ENCODE measurements around the gene RNASEH2B. TPM values are rescaled to one million over a fixed set of nuclear protein-coding genes. Genes with fewer than 3 reads are reported as not detected.
A peak's percentile ranks its signal among the peaks of the same experiment; 100 is the strongest.

The RNASEH2B gene
- total and polyA plus RNA-seq, 9 of the 15 experiments (the other 6 are each of a cell fraction or from before 2014, with no cell fraction given) = 26.3 to 109 (median 62.5) TPM

GRCh38 chr13:50892210-50892944, 17.2 kb upstream of the RNASEH2B start:
- intact Hi-C loops (cut with micrococcal nuclease) (no loop called here), in situ Hi-C loops (cut with MboI) (no loop called here)
- BruUV-seq (replicated peaks) = no TSS peak
- H3K9ac ChIP-seq (ENCODE audit: insufficient read depth in 1 of 2, low read depth in 2 of 2, low read length in 2 of 2) = no peak overlapping the region
- 3% methylated on average over 4 of the region's 7 CpGs for WGBS (ENCODE audit: insufficient coverage, low coverage, missing lambda C conversion rate)
- no peak for TF ChIP-seq NFIC (IDR thresholded peaks at IDR 0.05)
- TF ChIP-seq YY1 (IDR thresholded peaks at IDR 0.05; ENCODE audit: borderline replicate concordance in 1 of 3, control insufficient read depth in 1 of 3, extremely low read depth in 1 of 3, insufficient read depth in 3 of 3, insufficient read length in 1 of 3, insufficient replicate concordance in 2 of 3, low read depth in 1 of 3, low read length in 2 of 3) = peak in 1 of 3 experiments; percentile 41
- H3K4me2 ChIP-seq (ENCODE audit: insufficient read depth, low read length) = no peak overlapping the region
- no peaks in the 10 kb centered on the region for H3K27me3 ChIP-seq (ENCODE audit: control insufficient read depth in 2 of 2, insufficient read depth in 2 of 2, low read length in 2 of 2)
- no peaks in the 10 kb centered on the region for H3K9me3 ChIP-seq (replicated peaks; ENCODE audit: control insufficient read depth, insufficient read depth, low read depth, low read length)
- FAIRE-seq (no peak), DNase-seq (ENCODE audit: extremely low read depth in 1 of 4, low spot score in 3 of 4) (no peak), ATAC-seq (no peak)
- CTCF ChIA-PET (ENCODE audit: low intra/inter-chr PET ratio) = no interaction called here
- no peak overlapping the region for H3K27ac ChIP-seq (ENCODE audit: extremely low read depth, low read depth, low read length)
- H3K9me1 ChIP-seq (ENCODE audit: control insufficient read depth, insufficient read depth, low read length) = no peaks in the 10 kb centered on the region
- no peak overlapping the region for H2AFZ ChIP-seq (ENCODE audit: low read depth, low read length)
- no peaks in the 10 kb centered on the region for H3K36me3 ChIP-seq (ENCODE audit: control insufficient read depth, insufficient read depth, low read length)
- H3K79me2 ChIP-seq (ENCODE audit: control insufficient read depth, insufficient read depth, low read length) = no peaks in the 10 kb centered on the region
- no peaks in the 10 kb centered on the region for H3K4me1 ChIP-seq (replicated peaks in 1 of 2; ENCODE audit: control insufficient read depth in 2 of 2, insufficient read depth in 2 of 2, low read length in 2 of 2)
- POLR2A ChIA-PET = interaction anchor here (0.5 kb wide), 1 partner anchor 767 kb away, joined by 5 read pairs; no protein-coding TSS in a partner anchor
- no peak overlapping the region for H3K4me3 ChIP-seq
- no peaks in the 10 kb centered on the region for H4K20me1 ChIP-seq (replicated peaks; ENCODE audit: control insufficient read depth, insufficient read depth, low read length)

- H3K79me2 ChIP-seq (ENCODE audit: control insufficient read depth, insufficient read depth, low read length) = no peaks in the 10 kb centered on the region
- ChIA-PET POLR2A (no interaction called here), CTCF (ENCODE audit: low intra/inter-chr PET ratio) (no interaction called here)
- WGBS (ENCODE audit: insufficient coverage, low coverage, missing lambda C conversion rate) = 9% methylated on average over 4 of the region's 4 CpGs
- H2AFZ ChIP-seq (ENCODE audit: low read depth, low read length) = no peak overlapping the region
- no peaks in the 10 kb centered on the region for H3K4me1 ChIP-seq (replicated peaks in 1 of 2; ENCODE audit: control insufficient read depth in 2 of 2, insufficient read depth in 2 of 2, low read length in 2 of 2)
- no TSS peak for BruUV-seq (replicated peaks)
- intact Hi-C loops (cut with micrococcal nuclease) (no loop called here), in situ Hi-C loops (cut with MboI) (no loop called here)
- H3K9me3 ChIP-seq (replicated peaks; ENCODE audit: control insufficient read depth, insufficient read depth, low read depth, low read length) = no peaks in the 10 kb centered on the region
- no peaks in the 10 kb centered on the region for H3K9me1 ChIP-seq (ENCODE audit: control insufficient read depth, insufficient read depth, low read length)
- H3K4me3 ChIP-seq = no peak overlapping the region
- no peaks in the 10 kb centered on the region for H3K27me3 ChIP-seq (ENCODE audit: control insufficient read depth in 2 of 2, insufficient read depth in 2 of 2, low read length in 2 of 2)
- H3K27ac ChIP-seq (ENCODE audit: extremely low read depth, low read depth, low read length) = no peak overlapping the region
- ATAC-seq (no peak), FAIRE-seq (no peak), DNase-seq (ENCODE audit: extremely low read depth in 1 of 4, low spot score in 3 of 4) (no peak)
- H3K36me3 ChIP-seq (ENCODE audit: control insufficient read depth, insufficient read depth, low read length) = no peaks in the 10 kb centered on the region
- H4K20me1 ChIP-seq (replicated peaks; ENCODE audit: control insufficient read depth, insufficient read depth, low read length) = no peaks in the 10 kb centered on the region
- no peak overlapping the region for H3K9ac ChIP-seq (ENCODE audit: insufficient read depth in 1 of 2, low read depth in 2 of 2, low read length in 2 of 2)
- no peak overlapping the region for H3K4me2 ChIP-seq (ENCODE audit: insufficient read depth, low read length)
- TF ChIP-seq MLX (CRISPR knock-in tag; conservative IDR thresholded peaks at IDR 0.05) (no peak), ZNF274 (IDR thresholded peaks at IDR 0.05; ENCODE audit: borderline replicate concordance, low read depth, low read length) (no peak), PTTG1 (tag; IDR thresholded peaks at IDR 0.05; ENCODE audit: low read depth) (no peak), FOXO4 (CRISPR knock-in tag; IDR thresholded peaks at IDR 0.05) (no peak)
These were observed 16.3 kb upstream of the RNASEH2B start for GRCh38 chr13:50893211-50893852.

All from K562 (cell line).